Measurements from ENCODE around the gene TMEM123. TPM values are rescaled to one million over a fixed set of nuclear protein-coding genes. Genes with fewer than 3 reads are reported as not detected.

TMEM123 gene
- total and polyA plus RNA-seq, 2 of the 13 experiments (the other 11 are each of a cell fraction or from before 2014, with no cell fraction given): 365 to 2,761 TPM

DNA sequence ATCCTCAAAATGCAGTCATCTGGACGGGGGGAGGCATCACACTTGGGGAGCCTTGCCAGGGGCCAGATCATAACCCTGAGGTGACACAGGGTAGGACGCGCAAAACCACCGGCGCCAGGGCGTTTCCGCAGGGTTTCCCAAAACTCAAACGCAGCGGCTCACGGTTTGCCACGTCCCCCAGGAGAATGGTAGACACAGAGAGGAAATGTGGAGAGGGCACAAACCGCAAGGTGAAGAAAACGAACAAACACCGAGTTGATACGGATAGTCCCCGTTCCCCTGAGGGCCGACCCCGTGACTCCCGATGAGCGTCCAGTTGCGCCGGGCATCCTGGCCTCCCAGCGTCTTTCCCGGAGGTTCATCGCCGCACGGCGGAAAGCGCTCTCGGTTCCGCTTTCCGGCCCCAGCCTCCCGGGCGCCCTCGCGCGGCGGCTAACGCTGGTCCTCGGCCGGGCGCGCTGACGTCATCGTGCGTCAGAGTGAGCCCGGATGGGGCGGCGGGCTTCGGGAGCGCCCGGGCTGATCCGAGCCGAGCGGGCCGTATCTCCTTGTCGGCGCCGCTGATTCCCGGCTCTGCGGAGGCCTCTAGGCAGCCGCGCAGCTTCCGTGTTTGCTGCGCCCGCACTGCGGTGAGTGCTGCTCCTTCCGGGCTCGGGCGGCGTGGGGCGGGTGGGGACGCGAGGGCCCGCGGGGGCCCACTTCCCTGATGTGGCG is 105.7 kb downstream of the TMEM123 start, which contains the start of gene BIRC2 (continued):
- TF ChIP-seq HOXD1 (CRISPR knock-in tag; IDR thresholded peaks at IDR 0.05): no peak; the same call in 1 of the 2 replicates
- TF ChIP-seq ZNF605 (CRISPR knock-in tag; IDR thresholded peaks at IDR 0.05): peak; percentile 95; the same call in 1 of the 2 replicates
- TF ChIP-seq, protein P1, sequence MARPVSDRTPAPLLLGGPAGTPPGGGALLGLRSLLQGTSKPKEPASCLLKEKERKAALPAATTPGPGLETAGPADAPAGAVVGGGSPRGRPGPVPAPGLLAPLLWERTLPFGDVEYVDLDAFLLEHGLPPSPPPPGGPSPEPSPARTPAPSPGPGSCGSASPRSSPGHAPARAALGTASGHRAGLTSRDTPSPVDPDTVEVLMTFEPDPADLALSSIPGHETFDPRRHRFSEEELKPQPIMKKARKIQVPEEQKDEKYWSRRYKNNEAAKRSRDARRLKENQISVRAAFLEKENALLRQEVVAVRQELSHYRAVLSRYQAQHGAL (CRISPR knock-in tag; IDR thresholded peaks at IDR 0.05; ENCODE audit: not compliant biosample characterization): no peak
- TF ChIP-seq, protein P2, sequence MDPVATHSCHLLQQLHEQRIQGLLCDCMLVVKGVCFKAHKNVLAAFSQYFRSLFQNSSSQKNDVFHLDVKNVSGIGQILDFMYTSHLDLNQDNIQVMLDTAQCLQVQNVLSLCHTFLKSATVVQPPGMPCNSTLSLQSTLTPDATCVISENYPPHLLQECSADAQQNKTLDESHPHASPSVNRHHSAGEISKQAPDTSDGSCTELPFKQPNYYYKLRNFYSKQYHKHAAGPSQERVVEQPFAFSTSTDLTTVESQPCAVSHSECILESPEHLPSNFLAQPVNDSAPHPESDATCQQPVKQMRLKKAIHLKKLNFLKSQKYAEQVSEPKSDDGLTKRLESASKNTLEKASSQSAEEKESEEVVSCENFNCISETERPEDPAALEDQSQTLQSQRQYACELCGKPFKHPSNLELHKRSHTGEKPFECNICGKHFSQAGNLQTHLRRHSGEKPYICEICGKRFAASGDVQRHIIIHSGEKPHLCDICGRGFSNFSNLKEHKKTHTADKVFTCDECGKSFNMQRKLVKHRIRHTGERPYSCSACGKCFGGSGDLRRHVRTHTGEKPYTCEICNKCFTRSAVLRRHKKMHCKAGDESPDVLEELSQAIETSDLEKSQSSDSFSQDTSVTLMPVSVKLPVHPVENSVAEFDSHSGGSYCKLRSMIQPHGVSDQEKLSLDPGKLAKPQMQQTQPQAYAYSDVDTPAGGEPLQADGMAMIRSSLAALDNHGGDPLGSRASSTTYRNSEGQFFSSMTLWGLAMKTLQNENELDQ (CRISPR knock-in tag; IDR thresholded peaks at IDR 0.05; ENCODE audit: borderline replicate concordance): no peak
- TF ChIP-seq RBAK (CRISPR knock-in tag; IDR thresholded peaks at IDR 0.05): no peak
- TF ChIP-seq, protein P3, sequence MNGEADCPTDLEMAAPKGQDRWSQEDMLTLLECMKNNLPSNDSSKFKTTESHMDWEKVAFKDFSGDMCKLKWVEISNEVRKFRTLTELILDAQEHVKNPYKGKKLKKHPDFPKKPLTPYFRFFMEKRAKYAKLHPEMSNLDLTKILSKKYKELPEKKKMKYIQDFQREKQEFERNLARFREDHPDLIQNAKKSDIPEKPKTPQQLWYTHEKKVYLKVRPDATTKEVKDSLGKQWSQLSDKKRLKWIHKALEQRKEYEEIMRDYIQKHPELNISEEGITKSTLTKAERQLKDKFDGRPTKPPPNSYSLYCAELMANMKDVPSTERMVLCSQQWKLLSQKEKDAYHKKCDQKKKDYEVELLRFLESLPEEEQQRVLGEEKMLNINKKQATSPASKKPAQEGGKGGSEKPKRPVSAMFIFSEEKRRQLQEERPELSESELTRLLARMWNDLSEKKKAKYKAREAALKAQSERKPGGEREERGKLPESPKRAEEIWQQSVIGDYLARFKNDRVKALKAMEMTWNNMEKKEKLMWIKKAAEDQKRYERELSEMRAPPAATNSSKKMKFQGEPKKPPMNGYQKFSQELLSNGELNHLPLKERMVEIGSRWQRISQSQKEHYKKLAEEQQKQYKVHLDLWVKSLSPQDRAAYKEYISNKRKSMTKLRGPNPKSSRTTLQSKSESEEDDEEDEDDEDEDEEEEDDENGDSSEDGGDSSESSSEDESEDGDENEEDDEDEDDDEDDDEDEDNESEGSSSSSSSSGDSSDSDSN (CRISPR knock-in tag; IDR thresholded peaks at IDR 0.05): peak; percentile 98
- TF ChIP-seq ZMYM2 (CRISPR knock-in tag; IDR thresholded peaks at IDR 0.05): peak; percentile 91
- TF ChIP-seq, protein P4, sequence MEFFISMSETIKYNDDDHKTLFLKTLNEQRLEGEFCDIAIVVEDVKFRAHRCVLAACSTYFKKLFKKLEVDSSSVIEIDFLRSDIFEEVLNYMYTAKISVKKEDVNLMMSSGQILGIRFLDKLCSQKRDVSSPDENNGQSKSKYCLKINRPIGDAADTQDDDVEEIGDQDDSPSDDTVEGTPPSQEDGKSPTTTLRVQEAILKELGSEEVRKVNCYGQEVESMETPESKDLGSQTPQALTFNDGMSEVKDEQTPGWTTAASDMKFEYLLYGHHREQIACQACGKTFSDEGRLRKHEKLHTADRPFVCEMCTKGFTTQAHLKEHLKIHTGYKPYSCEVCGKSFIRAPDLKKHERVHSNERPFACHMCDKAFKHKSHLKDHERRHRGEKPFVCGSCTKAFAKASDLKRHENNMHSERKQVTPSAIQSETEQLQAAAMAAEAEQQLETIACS (CRISPR knock-in tag; IDR thresholded peaks at IDR 0.05): 0 out of 2 replicates have a peak, but pooled peaks have one; percentile 28
- no peak for TF ChIP-seq ZNF260 (CRISPR knock-in tag; IDR thresholded peaks at IDR 0.05; ENCODE audit: borderline replicate concordance, low read depth)
- TF ChIP-seq ZNF7 (CRISPR knock-in tag; IDR thresholded peaks at IDR 0.05): no peak
- TF ChIP-seq, protein P5, sequence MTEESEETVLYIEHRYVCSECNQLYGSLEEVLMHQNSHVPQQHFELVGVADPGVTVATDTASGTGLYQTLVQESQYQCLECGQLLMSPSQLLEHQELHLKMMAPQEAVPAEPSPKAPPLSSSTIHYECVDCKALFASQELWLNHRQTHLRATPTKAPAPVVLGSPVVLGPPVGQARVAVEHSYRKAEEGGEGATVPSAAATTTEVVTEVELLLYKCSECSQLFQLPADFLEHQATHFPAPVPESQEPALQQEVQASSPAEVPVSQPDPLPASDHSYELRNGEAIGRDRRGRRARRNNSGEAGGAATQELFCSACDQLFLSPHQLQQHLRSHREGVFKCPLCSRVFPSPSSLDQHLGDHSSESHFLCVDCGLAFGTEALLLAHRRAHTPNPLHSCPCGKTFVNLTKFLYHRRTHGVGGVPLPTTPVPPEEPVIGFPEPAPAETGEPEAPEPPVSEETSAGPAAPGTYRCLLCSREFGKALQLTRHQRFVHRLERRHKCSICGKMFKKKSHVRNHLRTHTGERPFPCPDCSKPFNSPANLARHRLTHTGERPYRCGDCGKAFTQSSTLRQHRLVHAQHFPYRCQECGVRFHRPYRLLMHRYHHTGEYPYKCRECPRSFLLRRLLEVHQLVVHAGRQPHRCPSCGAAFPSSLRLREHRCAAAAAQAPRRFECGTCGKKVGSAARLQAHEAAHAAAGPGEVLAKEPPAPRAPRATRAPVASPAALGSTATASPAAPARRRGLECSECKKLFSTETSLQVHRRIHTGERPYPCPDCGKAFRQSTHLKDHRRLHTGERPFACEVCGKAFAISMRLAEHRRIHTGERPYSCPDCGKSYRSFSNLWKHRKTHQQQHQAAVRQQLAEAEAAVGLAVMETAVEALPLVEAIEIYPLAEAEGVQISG (CRISPR knock-in tag; IDR thresholded peaks at IDR 0.05): peak; percentile 86
- TF ChIP-seq HIVEP1 (CRISPR knock-in tag; IDR thresholded peaks at IDR 0.05): peak; percentile 96
- peak; percentile 78; the same call in 1 of the 2 replicates for TF ChIP-seq ZNF333 (CRISPR knock-in tag; IDR thresholded peaks at IDR 0.05; ENCODE audit: borderline replicate concordance)
- no peak for TF ChIP-seq NR2F6 (IDR thresholded peaks at IDR 0.05)
- peak; percentile 38; the same call in 1 of the 2 replicates for TF ChIP-seq NR2F6 (CRISPR knock-in tag; IDR thresholded peaks at IDR 0.05)
- TF ChIP-seq ZNF17 (CRISPR knock-in tag; IDR thresholded peaks at IDR 0.05): no peak
- TF ChIP-seq AGO1 (IDR thresholded peaks at IDR 0.05; ENCODE audit: low read depth, low read length, poor library complexity, severe bottlenecking): no peak
- peak; percentile 88; the same call in 1 of the 2 replicates for TF ChIP-seq SIN3A (IDR thresholded peaks at IDR 0.05; ENCODE audit: borderline replicate concordance, low read depth, low read length)
- TF ChIP-seq SRY (CRISPR knock-in tag; IDR thresholded peaks at IDR 0.05): peak; percentile 58; the same call in 1 of the 2 replicates
- no peak for TF ChIP-seq STAT5B (CRISPR knock-in tag; IDR thresholded peaks at IDR 0.05)
- TF ChIP-seq KLF13 (CRISPR knock-in tag; IDR thresholded peaks at IDR 0.05): no peak

All from HepG2 (cell line).